HL-60/S4 (cell line): Measurements from ENCODE around the gene PCYT2.
"Not testable (repeated sequence)": the region's sequence is repeated elsewhere in the genome, so short reads cannot be mapped to it uniquely, and the experiment has no call there.

Source experiments
- in situ Hi-C: fragments of 300-500 bp; cut with MboI; formaldehyde crosslinking; loops from 2 replicates; pipeline ENCODE4 v1.14.3; 2022; ENCODE audit warnings: low sequenced_read_pairs

PCYT2 gene

DNA sequence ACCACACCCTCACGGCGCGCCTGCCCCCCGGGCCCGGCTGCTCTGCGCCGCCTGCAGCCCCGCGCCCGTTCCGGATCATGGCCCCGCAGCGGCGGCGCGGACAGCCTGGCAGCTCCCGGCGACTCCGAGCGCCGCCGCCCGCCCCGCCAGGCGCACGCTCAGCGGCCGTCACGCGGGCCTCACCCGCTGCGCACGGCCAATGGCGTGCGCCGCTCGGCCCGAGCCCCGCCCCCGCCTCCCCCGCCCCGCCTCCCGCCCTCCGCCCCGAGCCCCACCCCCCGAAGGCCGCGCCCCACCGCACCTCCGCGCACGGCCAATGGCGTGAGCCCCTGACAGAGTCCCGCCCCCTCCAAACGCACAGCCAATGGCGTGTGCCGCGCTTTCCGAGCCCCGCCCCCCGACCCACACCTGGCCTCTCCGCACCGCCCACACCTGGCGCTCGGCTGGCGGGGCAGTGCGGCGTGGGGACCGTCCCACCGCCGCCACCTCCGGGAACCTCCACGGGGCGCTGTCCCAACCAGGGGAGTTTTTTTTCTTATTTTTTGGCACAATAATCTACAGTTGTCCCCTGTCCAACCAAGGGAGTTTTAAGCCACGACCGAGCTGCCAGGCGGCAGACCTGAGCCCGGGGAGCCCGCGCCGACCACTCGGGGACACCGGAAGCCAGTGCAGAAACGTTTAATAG lies at the start of gene PCYT2:
Gene PCYT2 (minus strand): TSS at position 123 of the 685 bp plus-strand sequence. CDS start 44 bp downstream, at position 79.
- in situ Hi-C loops: no loop called here

DNA sequence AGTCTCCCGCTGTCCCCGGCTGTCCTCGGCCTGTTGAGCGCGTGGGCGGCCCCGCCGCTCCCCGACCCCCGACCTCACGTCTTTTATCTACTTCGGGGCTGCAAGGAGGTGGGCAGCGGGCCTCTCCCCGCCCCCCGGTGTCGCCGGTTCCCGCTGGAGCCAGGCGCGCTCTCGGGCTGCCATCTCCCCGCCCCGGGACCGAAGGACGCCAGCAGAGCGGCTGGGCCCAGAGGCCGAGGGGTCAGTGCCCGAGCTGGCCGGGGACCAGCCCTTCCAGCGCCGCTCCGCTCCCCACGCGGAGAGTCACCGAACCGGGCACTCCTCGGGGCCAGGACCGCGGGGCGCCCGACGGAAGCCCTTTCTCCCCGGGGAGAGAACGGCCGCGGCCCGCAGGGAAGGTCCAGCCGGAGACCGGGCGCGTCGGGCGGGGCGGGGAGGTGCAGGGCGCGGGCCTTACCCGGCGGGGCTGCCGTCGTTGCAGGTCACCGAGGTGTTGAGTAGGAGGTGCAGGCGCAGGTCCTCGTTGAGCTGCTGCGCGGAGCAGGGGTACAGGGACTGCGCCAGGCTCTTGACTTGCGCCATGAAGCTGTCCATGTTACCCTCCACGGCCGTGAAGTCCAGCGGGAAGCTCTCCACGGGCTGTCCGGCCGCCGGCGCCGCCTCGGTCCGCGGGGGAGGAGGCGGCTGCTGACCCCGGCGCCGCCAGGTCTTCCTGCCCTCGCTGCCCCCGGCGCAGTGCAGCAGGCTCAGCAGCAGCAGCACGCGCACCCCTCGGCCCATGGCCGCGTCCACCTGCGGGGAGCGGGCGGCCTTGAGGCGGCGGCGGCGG lies 49.1 kb upstream of the PCYT2 start:
- in situ Hi-C loops: loop anchor here (10.0 kb wide), 1 partner anchor 184 kb away; no protein-coding TSS in a partner anchor

DNA sequence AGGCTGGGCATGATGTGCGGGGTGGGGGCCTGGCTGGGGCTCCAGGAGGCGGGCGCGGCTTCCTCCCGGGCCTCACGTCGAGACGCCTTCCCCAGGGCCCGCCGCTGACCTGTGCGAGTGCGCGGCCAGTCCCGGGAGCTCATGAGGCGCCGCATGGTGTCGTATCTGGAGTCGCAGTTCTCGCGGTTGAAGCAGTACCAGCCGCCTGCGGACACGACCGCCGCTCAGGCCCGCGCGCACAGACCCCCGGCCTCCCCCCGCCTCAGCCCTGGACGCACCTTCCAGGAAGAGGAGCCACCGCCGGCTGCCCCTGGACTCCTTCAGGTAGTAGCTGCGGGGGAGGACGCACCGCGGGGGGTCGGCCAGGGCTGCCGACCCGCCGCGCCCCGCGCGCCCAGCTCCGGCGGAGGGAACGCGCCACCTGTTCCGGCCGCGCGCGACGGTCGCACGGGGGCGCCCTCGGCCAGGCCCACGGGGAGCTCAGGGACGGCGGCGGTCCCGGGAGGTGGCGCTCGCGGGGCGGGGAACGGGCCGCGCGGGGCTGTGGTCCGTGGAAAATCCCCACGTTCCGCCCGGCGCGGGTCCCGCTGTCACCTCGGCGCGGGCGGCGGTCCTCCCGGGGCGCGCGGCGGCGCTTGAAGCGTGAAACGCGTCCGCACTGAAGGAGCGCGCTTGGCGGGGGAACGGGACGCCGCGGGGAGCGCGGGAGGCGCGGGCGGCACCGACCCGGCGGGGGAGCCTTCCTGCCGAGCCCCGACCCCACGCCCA lies 48.3 kb upstream of the PCYT2 start:
- in situ Hi-C loops: loop anchor here (10.0 kb wide), 1 partner anchor 185 kb away; no protein-coding TSS in a partner anchor

DNA sequence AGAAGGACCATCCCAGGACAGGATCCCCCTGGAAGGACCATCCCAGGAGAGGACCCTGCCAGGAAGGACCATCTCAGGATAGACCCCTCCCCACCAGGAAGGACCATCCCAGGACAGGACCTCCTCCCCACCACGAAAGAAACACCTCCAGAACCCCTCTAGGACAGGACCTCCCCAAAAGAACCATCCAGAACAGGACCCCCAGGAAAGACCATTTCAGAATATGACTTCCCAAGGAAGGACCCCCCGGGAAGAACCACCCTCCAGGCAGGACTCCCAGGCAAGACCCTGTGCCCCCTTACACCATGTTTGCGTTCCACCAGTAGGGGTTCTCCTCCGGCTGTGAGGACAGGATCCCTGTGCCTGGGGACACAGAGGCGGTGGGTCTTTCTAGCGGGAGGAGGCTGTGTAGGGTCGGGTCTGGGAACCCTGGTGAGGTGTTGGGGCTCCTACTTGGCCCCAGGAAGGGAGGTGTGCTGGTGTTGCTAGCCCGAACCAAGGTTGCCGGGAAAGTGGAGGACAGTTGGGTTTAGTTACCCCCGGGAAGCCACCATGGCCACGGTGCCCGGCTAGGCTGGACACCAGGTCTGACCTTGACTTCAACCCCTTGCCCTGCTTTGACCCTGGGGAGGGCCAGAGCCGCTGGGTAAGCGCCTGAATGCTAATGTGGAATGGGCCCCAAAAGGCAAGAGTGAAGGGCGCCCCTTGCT lies 47.6 kb upstream of the PCYT2 start:
- in situ Hi-C loops: no loop called here

- in situ Hi-C loops: no loop called here
These were observed 46.7 kb upstream of the PCYT2 start for GRCh38 chr17:81957691-81958432.

GRCh38 chr17:81956607-81957589 lies 45.7 kb upstream of the PCYT2 start:
- in situ Hi-C loops: no loop called here

- in situ Hi-C loops: no loop called here
These were observed 44.8 kb upstream of the PCYT2 start for GRCh38 chr17:81955756-81956544.

- in situ Hi-C loops: no loop called here
These were observed 44.0 kb upstream of the PCYT2 start for GRCh38 chr17:81955058-81955681.

DNA sequence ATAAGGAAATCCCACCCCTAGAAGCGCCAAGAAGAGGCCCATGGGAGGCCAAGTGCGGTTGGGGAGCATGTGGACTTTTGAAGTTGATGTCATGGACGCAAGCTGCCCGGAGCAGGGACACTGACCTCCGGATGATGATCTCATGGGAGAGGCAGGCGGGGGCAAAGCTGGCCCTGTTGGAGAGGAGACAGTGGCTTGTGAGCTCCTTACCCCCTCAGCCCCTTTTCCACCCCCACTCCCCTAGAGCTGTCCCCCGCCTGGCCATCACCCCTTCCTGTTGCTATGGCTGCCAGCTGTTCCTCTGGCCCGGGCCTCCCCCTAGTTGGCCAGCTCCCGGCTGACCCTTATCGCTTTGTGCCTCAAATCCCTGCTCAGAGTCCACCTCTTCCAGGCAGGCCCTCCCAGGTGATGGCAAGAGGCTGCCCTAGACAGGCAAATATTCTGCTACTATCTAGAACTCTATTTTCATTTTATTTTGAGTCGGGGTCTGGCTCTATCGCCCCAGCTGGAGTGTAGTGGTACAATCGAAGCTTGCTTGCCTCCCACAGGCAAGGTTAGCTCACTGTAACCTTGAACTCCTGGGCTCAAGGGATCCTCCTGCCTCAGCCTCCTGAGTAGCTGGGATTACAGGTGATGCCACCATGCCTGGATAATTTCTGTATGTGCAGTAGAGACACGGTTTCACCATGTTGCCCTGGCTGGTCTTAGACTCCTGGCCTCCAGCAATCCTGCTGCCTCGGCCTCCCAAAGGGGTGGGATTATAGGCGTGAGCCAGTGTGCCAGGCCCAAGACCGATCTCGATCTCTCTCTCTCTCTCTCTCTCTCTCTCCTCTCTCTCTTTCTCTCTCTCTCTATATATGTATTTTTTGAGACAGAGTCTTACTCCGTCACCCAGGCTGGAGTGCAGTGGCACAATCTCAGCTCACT lies 43.2 kb upstream of the PCYT2 start:
- in situ Hi-C loops: no loop called here

DNA sequence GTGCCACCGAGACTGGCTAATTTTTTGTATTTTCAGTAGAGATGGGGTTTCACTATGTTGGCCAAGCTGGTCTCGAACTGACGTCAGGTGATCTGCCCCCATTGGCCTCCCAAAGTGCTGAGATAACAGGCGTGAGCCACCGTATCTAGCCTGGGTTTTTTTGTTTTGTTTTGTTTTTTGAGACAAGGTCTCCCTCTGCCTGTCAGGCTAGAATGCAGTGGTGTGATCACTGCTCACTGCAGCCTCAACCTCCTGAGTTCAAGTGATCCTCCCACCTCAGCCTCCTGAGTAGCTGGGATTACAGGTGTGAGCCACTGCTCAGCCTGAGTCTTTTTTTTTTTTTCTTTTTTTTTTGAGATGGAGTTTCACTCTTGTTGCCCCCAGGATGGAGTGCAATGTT lies 42.2 kb upstream of the PCYT2 start:
- in situ Hi-C loops: not testable (repeated sequence)

DNA sequence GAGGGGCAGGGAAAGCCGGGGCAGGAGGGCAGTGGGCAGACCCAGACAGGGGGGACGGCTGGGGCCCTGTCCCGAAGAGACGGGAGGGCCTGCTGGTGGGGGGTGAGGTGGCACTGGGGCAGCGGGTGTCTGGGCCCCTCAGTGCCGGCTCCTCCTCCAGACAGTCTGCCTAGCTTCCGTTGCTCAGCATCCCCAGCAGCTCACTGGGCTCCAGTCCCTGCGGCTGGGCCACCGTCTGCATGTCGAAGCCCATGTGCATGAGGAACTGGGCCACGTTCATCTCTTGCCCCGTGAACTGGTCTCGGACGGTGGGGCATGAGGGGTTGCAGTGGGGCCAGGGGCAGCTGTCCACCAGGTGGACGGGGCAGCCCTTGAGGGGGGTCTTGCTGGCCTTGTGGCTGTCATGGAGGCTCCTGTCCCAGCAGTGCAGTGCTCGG lies 41.6 kb upstream of the PCYT2 start:
- in situ Hi-C loops: no loop called here

DNA sequence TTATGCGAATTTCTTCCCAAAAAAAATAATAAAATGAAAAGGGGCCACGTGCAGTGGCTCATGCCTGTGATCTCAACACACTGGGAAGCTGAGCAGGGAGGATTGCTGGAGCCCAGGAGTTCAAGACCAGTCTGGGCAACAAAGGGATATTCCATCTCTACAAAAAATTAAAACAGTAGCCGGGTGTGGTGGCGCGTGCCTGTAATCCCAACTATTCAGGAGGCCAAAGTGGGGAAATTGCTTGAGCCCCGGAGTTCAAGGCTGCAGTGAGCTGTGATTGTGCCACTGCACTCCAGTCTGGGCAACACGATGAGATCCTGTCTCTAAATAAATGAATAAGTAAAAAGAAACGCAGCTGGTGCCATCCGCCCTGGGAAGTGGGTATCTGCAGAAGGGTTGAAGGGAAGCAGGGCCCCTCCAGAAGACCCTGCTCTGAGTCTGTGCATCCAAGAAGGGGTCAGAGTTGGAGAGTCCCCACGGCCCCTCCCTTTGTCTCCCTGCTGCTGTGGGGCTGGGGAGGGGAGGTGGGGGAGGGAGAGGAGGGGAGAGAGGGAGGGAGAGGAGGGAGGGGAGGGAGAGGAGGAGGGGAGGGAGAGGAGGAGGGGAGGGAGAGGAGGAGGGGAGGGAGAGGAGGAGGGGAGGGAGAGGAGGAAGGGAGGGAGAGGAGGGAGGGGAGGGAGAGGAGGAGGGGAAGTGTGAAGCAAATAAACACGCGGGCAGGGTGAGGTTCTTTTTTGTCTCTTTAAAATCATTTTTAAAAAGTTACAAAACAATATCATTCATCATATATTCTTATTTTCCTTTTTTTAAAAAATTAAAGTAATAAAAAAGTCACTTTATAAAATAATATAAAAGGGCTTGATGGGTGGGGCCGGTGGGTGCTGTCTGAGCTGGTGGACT lies 40.8 kb upstream of the PCYT2 start:
- in situ Hi-C loops: no loop called here

DNA sequence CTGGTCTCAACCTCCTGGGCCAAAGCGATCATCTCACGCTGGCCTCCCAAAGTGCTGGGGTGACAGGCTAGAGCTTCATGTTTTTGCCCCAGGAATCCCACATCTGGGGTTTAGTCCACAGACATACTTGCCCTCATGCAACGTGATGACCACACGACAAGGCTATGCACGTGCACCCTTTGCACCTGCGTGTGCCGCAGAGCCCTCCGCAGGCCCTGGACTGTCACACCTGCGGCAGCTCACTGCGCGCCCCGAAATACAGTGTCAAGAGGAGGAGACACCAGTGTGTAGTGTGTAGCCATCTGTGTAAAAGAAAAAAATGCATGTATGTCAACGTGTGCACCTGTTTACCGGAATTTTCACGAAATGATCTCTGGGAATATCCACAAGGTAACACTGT lies 39.3 kb upstream of the PCYT2 start:
- in situ Hi-C loops: no loop called here

GRCh38 chr17:81948635-81949378 lies 37.6 kb upstream of the PCYT2 start:
- in situ Hi-C loops: no loop called here

DNA sequence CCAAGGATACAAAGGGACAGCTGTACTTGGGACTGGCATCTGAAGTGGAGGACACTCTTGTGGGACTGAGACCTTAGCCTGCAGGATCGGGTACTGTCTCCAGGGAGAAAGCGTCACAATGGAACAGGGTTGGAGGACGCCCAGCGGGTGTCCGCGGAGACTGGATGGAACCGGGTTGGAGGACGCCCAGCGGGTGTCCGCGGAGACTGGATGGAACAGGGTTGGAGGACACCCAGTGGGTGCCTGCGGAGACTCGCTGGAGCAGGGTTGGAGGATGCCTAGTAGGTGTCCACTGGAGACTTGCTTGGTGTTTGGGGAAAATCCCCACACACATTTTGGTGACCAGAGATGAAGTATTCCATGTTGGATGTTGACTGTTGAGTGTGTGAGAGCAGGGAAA lies 36.0 kb upstream of the PCYT2 start, which contains the start of gene MYADML2:
Gene MYADML2 (minus strand): TSS at position 45 of the 400 bp plus-strand sequence. CDS start 5,492 bp downstream, outside the sequence.
- in situ Hi-C loops: no loop called here
